Upper lobe of left lung (tissue), 6 donors: ENCODE measurements around the gene PDE7B. TPM values are rescaled to one million over a fixed set of nuclear protein-coding genes. Genes with fewer than 3 reads are reported as not detected.

Source experiments
- ATAC-seq, 2 donors: fragments of 200-7000 bp; cut with Tn5 transposase; one replicate each; pipeline ENCODE4 v1.9.1; 2022; ENCODE audit warnings: mild to moderate bottlenecking in 2 of 2, moderate library complexity in 2 of 2; ENCODE audit not compliant: low FRiP score in 2 of 2
- DNase-seq, 2 donors: peaks; one replicate each; pipeline ENCODE4 v3.0.0-alpha.2; 2019 to 2020
- H3K27ac ChIP-seq, 4 donors: fragments of 200-600 bp; sonication (generic); one replicate each; pipeline ENCODE4 v1.5.1; 2016 to 2019
- H3K27me3 ChIP-seq, 4 donors: fragments of 200-600 bp; sonication (generic); one replicate each; pipeline ENCODE4 v1.5.1; 2017 to 2019
- H3K36me3 ChIP-seq, 4 donors: fragments of 200-600 bp; sonication (generic); one replicate each; pipeline ENCODE4 v1.5.1; 2016 to 2019
- H3K4me1 ChIP-seq, 4 donors: fragments of 200-600 bp; sonication (generic); one replicate each; pipeline ENCODE4 v1.5.1; 2018 to 2019
- H3K4me3 ChIP-seq, 4 donors: fragments of 200-600 bp; sonication (generic); one replicate each; pipeline ENCODE4 v1.5.1; 2017 to 2019; ENCODE audit warnings: mild to moderate bottlenecking in 2 of 4, moderate library complexity in 1 of 4
- H3K9me3 ChIP-seq, 4 donors: fragments of 200-600 bp; sonication (generic); one replicate each; pipeline ENCODE4 v1.5.1; 2018 to 2019
- CTCF ChIP-seq, 6 experiments: fragments of 450-650 bp in 4 of 6; fragments of 200-600 bp in 2 of 6; sonication (generic) in 2 of 6; IDR thresholded peaks; one replicate each; pipeline ENCODE4 v1.5.1; 2016 to 2019; ENCODE audit warnings: antibody characterized with exemption in 6 of 6
- EP300 ChIP-seq, 4 donors: sonication (generic); formaldehyde crosslinking; IDR thresholded peaks; one replicate each; pipeline ENCODE4 v1.5.1; 2017; ENCODE audit warnings: antibody characterized with exemption in 4 of 4, control low read depth in 2 of 4
- POLR2A ChIP-seq, 4 donors: fragments of 450-650 bp; IDR thresholded peaks; one replicate each; pipeline ENCODE4 v1.5.1; 2016 to 2017; ENCODE audit warnings: antibody characterized with exemption in 4 of 4, mild to moderate bottlenecking in 2 of 4
- POLR2AphosphoS5 ChIP-seq, 2 donors: sonication (generic); formaldehyde crosslinking; IDR thresholded peaks; one replicate each; pipeline ENCODE4 v1.5.1; 2017; ENCODE audit warnings: antibody characterized with exemption in 2 of 2
- WGBS, 2 donors: methylation state at CpG; one replicate each; pipeline ENCODE4 v1.1.5; 2017 to 2018; 5-methylcytosine and 5-hydroxymethylcytosine counted together
- total RNA-seq, 6 donors: library from RNA; depleted of rRNA in 4 of 6; stranded (reverse); fragments of >200 nt in 4 of 6; gene quantifications; one replicate each; pipeline versions ENCODE4 v1.1.0 to v1.2.1, GENCODE V29; 2016 to 2021
- donor health status: DM: no; HTN: no; CAD: no; lungs with moderate emphysema.
- donor health status: DM: no; HTN: yes; CAD: no; lungs with severe emphysema.

Gene PDE7B
- total RNA-seq, 6 donors from 2014 or later, result 1.0 to 4.4 (median 2.6) TPM

GRCh38 chr6:136039185-136039584 lies 187.7 kb downstream of the PDE7B start:
- no peak for TF ChIP-seq POLR2AphosphoS5 (IDR thresholded peaks at IDR 0.05)
- no peak for TF ChIP-seq EP300 (IDR thresholded peaks at IDR 0.05)
- no peak for TF ChIP-seq POLR2A (IDR thresholded peaks at IDR 0.05)
- no peak for TF ChIP-seq CTCF (IDR thresholded peaks at IDR 0.05)
- Histone ChIP-seq H3K36me3 (no peaks in the 10 kb centered on the region), H3K27me3 (no peaks in the 10 kb centered on the region), H3K4me3 (peak overlapping the region in 1 of 4 donors; percentile 32), H3K27ac (no peak overlapping the region), H3K9me3 (no peaks in the 10 kb centered on the region), H3K4me1 (peaks cover 18 to 27% (median 19%) of the 10 kb centered on the region in 4 donors)
- DNase-seq (no peak), ATAC-seq (no peak)
- 73 to 74% methylated on average over 4 of the region's 4 CpGs for WGBS, 2 donors

GRCh38 chr6:136050475-136050874 lies 199.0 kb downstream of the PDE7B start:
- H3K27me3 ChIP-seq, result no peaks in the 10 kb centered on the region
- no peak overlapping the region for H3K4me3 ChIP-seq
- no peaks in the 10 kb centered on the region for H3K36me3 ChIP-seq

GRCh38 chr6:136051140-136051775 lies 199.8 kb downstream of the PDE7B start:
- DNase-seq (no peak), ATAC-seq (no peak)
- H3K36me3 ChIP-seq, result no peaks in the 10 kb centered on the region
- TF ChIP-seq POLR2A (IDR thresholded peaks at IDR 0.05), result no peak
- no peak for TF ChIP-seq CTCF (IDR thresholded peaks at IDR 0.05)
- TF ChIP-seq EP300 (IDR thresholded peaks at IDR 0.05), result no peak
- no peak for TF ChIP-seq POLR2AphosphoS5 (IDR thresholded peaks at IDR 0.05)
- 26 to 37% methylated on average over 12 of the region's 12 CpGs for WGBS, 2 donors
- peaks cover 0 to 4% (median 2%) of the 10 kb centered on the region in 4 donors for H3K4me1 ChIP-seq
- H3K27ac ChIP-seq, result peak overlapping the region in 2 of 4 donors; percentile 34 to 42
- no peaks in the 10 kb centered on the region for H3K27me3 ChIP-seq
- no peak overlapping the region for H3K4me3 ChIP-seq
- H3K9me3 ChIP-seq, result no peaks in the 10 kb centered on the region

More at GRCh38 chr6:136050475-136050874, 199.0 kb downstream of the PDE7B start:
- no peak for ATAC-seq
- WGBS, 2 donors, result 36 to 44% methylated on average over 1 of the region's 1 CpG
- no peak for TF ChIP-seq POLR2AphosphoS5 (IDR thresholded peaks at IDR 0.05)
- no peak for TF ChIP-seq CTCF (IDR thresholded peaks at IDR 0.05)
- no peak for TF ChIP-seq POLR2A (IDR thresholded peaks at IDR 0.05)
- no peak for TF ChIP-seq EP300 (IDR thresholded peaks at IDR 0.05)
- no peak for DNase-seq
- Histone ChIP-seq H3K9me3 (no peaks in the 10 kb centered on the region), H3K4me1 (peaks cover 0 to 4% (median 2%) of the 10 kb centered on the region in 4 donors), H3K27ac (peak overlapping the region in 3 of 4 donors; percentile 34 to 42 (median 34))

- WGBS, 2 donors, result 70 to 81% methylated on average over 2 of the region's 2 CpGs
- ATAC-seq, result no peak
These were observed 200.5 kb downstream of the PDE7B start for GRCh38 chr6:136052031-136052430.

More at GRCh38 chr6:136052031-136052430, 200.5 kb downstream of the PDE7B start:
- H3K4me1 ChIP-seq, result peaks cover 0 to 4% (median 2%) of the 10 kb centered on the region in 4 donors
- H3K27ac ChIP-seq, result no peak overlapping the region
- TF ChIP-seq CTCF (IDR thresholded peaks at IDR 0.05), result no peak
- TF ChIP-seq POLR2A (IDR thresholded peaks at IDR 0.05), result no peak
- TF ChIP-seq EP300 (IDR thresholded peaks at IDR 0.05), result no peak
- TF ChIP-seq POLR2AphosphoS5 (IDR thresholded peaks at IDR 0.05), result no peak
- no peaks in the 10 kb centered on the region for H3K27me3 ChIP-seq
- no peak for DNase-seq
- H3K9me3 ChIP-seq, result no peaks in the 10 kb centered on the region
- no peak overlapping the region for H3K4me3 ChIP-seq
- no peaks in the 10 kb centered on the region for H3K36me3 ChIP-seq
